ENCODE measurements around the gene ATP8B3. TPM values are rescaled to one million over a fixed set of nuclear protein-coding genes. Genes with fewer than 3 reads are reported as not detected.
"Not testable (repeated sequence)": the region's sequence is repeated elsewhere in the genome, so short reads cannot be mapped to it uniquely, and the experiment has no call there.

The ATP8B3 gene
- total RNA-seq, 1 donor from 2014 or later = 1.9 TPM

- DNase-seq = not testable (repeated sequence)
Measured at GRCh38 chr19:1797313-1797712, 14.8 kb downstream of the ATP8B3 start.

- no peak for DNase-seq
Measured at GRCh38 chr19:1796395-1797142, 15.5 kb downstream of the ATP8B3 start.

GRCh38 chr19:1794424-1795172 lies 17.5 kb downstream of the ATP8B3 start:
- DNase-seq = no peak

GRCh38 chr19:1791879-1792278 lies 20.2 kb downstream of the ATP8B3 start:
- DNase-seq = no peak

- no peak for DNase-seq
Measured at GRCh38 chr19:1790054-1790792, 21.9 kb downstream of the ATP8B3 start.

GRCh38 chr19:1789261-1790041 lies 22.6 kb downstream of the ATP8B3 start:
- DNase-seq = no peak

- DNase-seq = no peak
Measured at GRCh38 chr19:1787116-1787515, 25.0 kb downstream of the ATP8B3 start.

- DNase-seq = no peak
Measured at GRCh38 chr19:1786668-1787067, 25.4 kb downstream of the ATP8B3 start.

- no peak for DNase-seq
Measured at GRCh38 chr19:1785310-1785709, 26.8 kb downstream of the ATP8B3 start.

GRCh38 chr19:1783874-1784273 lies 28.2 kb downstream of the ATP8B3 start:
- no peak for DNase-seq

GRCh38 chr19:1783354-1783753 lies 28.7 kb downstream of the ATP8B3 start:
- no peak for DNase-seq

- peak; percentile 71 for DNase-seq
Measured at GRCh38 chr19:1782521-1782920, 29.6 kb downstream of the ATP8B3 start.

- no peak for DNase-seq
Measured at GRCh38 chr19:1780272-1780958, 31.7 kb downstream of the ATP8B3 start.

- no peak for DNase-seq
Measured at GRCh38 chr19:1779574-1779973, 32.5 kb downstream of the ATP8B3 start.

- DNase-seq = no peak
Measured at GRCh38 chr19:1777149-1777548, 34.9 kb downstream of the ATP8B3 start.

- DNase-seq = no peak
Measured at GRCh38 chr19:1776606-1777147, 35.4 kb downstream of the ATP8B3 start.

GRCh38 chr19:1775951-1776605 lies 36.0 kb downstream of the ATP8B3 start:
- no peak for DNase-seq

- no peak for DNase-seq
Measured at GRCh38 chr19:1774989-1775772, 36.9 kb downstream of the ATP8B3 start.

GRCh38 chr19:1773184-1773583 lies 38.9 kb downstream of the ATP8B3 start:
- DNase-seq = no peak

Data from tongue (tissue), 2 donors.